Activated CD4-positive, alpha-beta memory T cell treated with anti-CD3 and anti-CD28 coated beads, Interleukin-2, amount 10 ng/mL, durations not matched to agents 7 days and 5 days (primary cell): ENCODE results near the gene ZNF391. TPM values are rescaled to one million over a fixed set of nuclear protein-coding genes. Genes with fewer than 3 reads are reported as not detected.
"Not testable (repeated sequence)": the region's sequence is repeated elsewhere in the genome, so short reads cannot be mapped to it uniquely, and the experiment has no call there.

Source experiments
- CTCF ChIA-PET: fragments of 350-600 bp; sonication (Branson Sonifier 250); formaldehyde crosslinking; loops from one replicate; lab custom pipeline; 2021; ENCODE audit warnings: antibody characterized with exemption, inconsistent platforms; lab: Charles Lee
- POLR2A ChIA-PET: fragments of 350-600 bp; sonication (Branson Sonifier 250); formaldehyde crosslinking; loops from one replicate; lab custom pipeline; 2021; ENCODE audit warnings: antibody characterized with exemption; lab: Charles Lee
- DNase-seq: peaks from one replicate; pipeline ENCODE4 v3.0.0-alpha.2; 2020
- H3K27ac Mint-ChIP-seq: one replicate; pipeline ENCODE4 v1.8.0; 2021; ENCODE audit warnings: mild to moderate bottlenecking, mixed read lengths
- H3K27me3 Mint-ChIP-seq: one replicate; pipeline ENCODE4 v1.8.0; 2021; ENCODE audit warnings: mixed read lengths
- H3K36me3 Mint-ChIP-seq: one replicate; pipeline ENCODE4 v1.8.0; 2021; ENCODE audit warnings: low read depth, mixed read lengths
- H3K4me1 Mint-ChIP-seq: one replicate; pipeline ENCODE4 v1.8.0; 2021; ENCODE audit warnings: mixed read lengths
- H3K4me3 Mint-ChIP-seq: one replicate; pipeline ENCODE4 v1.8.0; 2021; ENCODE audit warnings: mild to moderate bottlenecking, mixed read lengths
- H3K9me3 Mint-ChIP-seq: one replicate; pipeline ENCODE4 v1.8.0; 2021; ENCODE audit warnings: mixed read lengths
- total RNA-seq, 2 experiments: library from RNA; stranded (reverse); gene quantifications; one replicate each; pipeline ENCODE4 v1.2.3, GENCODE V29; 2021

The ZNF391 gene
- total RNA-seq, 2 experiments from 2014 or later: 1.3 to 1.6 TPM

DNA sequence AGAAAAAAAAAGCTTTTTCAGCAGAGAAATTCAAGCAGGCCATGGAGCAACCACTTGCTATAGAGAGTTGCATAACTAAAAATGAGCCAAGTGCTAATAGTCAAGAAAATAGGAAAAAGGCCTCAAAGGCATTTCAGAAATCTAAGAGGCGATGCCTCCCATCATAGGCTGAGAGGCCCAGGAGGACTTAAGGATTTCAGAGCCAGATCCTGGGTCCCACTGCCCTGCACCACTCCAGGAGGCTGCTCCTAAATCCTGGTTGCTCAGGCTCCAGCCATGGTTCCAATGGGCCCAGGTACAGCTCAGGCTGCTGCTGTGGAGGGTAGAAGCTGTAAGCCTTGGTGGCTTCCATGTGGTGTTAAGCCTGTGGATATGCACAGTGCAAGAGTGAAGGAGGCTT, 5.5 kb downstream of the ZNF391 start:
- CTCF ChIA-PET: no interaction called here

DNA sequence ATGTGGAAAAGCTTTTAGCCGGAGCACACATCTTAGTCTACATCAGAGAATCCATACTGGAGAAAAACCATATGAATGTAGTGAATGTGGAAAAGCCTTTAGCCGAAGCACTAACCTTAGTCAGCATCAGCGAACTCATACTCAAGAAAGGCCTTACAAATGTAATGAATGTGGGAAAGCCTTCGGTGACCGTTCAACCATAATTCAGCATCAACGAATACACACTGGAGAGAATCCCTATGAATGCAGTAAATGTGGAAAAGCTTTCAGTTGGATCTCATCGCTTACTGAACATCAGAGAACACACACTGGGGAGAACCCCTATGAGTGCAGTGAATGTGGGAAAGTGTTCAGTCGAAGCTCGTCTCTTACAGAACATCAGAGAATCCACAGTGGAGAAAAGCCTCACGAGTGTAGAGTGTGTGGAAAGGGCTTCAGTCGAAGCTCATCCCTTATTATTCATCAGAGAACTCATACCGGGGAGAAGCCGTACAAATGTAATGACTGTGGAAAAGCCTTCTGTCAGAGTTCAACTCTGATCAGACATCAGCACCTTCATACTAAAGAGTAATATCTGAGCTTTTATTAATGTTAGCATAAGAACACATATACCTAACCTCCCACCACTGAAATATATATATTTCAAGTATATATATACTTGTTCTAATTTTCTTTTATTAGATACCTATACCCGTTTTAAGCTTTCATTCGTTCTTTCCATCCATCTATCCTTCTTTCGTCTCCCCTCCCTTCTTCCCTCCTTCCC, 12.5 kb downstream of the ZNF391 start:
- Mint-ChIP-seq H3K27ac (no peak overlapping the region), H3K27me3 (no peaks in the 10 kb centered on the region), H3K4me3 (no peak overlapping the region), H3K4me1 (no peaks in the 10 kb centered on the region), H3K36me3 (peaks cover 36% of the 10 kb centered on the region), H3K9me3 (peaks cover 55% of the 10 kb centered on the region)
- DNase-seq: no peak
- ChIA-PET POLR2A (no interaction called here), CTCF (no interaction called here)

More for the DNA sequence above, 5.5 kb downstream of the ZNF391 start:
- no peak for DNase-seq
- H3K4me1 Mint-ChIP-seq: peaks cover 6% of the 10 kb centered on the region
- H3K36me3 Mint-ChIP-seq: peaks cover 7% of the 10 kb centered on the region
- no peak overlapping the region for H3K27ac Mint-ChIP-seq
- no peak overlapping the region for H3K4me3 Mint-ChIP-seq
- H3K9me3 Mint-ChIP-seq: peaks cover 6% of the 10 kb centered on the region
- POLR2A ChIA-PET: no interaction called here
- no peaks in the 10 kb centered on the region for H3K27me3 Mint-ChIP-seq

DNA sequence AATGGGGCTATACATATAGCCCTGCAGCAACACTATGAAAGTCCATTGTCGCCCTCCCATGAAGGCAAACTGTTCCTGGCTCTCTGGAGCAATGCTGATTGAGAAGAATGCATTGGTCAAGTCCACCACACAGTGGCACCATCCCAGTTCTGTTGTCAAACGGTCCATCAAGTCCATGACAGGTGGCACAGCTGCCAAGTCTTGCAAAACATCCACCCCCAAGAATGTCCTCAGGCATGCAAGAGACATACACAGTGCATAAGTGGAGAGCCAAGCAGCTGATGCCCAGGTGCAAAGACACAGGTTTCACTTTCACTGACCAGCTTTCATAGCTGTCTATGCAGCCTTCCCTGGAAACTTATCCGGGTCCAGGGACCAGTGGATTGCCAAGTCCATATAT, 17.5 kb downstream of the ZNF391 start:
- H3K9me3 Mint-ChIP-seq: peaks cover 47% of the 10 kb centered on the region
- ChIA-PET POLR2A (no interaction called here), CTCF (no interaction called here)
- no peak overlapping the region for H3K27ac Mint-ChIP-seq
- peaks cover 10% of the 10 kb centered on the region for H3K36me3 Mint-ChIP-seq
- H3K27me3 Mint-ChIP-seq: no peaks in the 10 kb centered on the region
- no peaks in the 10 kb centered on the region for H3K4me1 Mint-ChIP-seq
- DNase-seq: no peak
- H3K4me3 Mint-ChIP-seq: no peak overlapping the region

DNA sequence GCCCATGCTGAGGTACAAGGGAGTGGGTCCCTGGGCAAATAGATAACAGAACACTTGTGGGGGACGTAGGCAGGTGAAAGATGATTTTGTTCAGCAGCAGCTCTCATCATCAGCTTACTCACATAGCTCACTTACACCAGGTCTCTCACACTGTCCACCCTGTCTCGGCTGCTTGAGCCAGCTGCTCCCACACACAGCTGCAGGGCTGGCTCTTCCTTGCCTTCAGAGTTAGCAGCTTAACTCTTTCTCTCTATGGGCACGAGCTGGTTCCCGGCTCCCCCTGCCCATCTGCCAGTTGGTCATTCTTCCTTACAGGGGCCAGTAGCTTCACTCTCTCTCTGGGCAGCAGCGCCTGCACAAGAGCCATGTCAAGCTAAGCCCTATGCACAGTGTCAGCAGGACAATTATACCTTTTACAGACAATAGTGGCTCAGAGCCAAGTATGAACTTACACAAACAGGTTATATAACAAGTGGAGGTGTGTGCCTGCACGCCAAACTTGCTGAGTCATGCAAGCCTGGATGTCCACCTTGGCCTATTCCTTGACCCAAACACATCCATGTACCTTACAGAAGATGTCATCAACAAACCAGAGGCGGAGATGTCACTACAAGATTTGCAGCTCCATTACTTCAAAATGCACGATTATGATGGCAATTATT, 18.7 kb downstream of the ZNF391 start:
- ChIA-PET CTCF (no interaction called here), POLR2A (no interaction called here)
- no peak overlapping the region for H3K4me3 Mint-ChIP-seq
- no peak overlapping the region for H3K27ac Mint-ChIP-seq
- peaks cover 3% of the 10 kb centered on the region for H3K36me3 Mint-ChIP-seq
- H3K9me3 Mint-ChIP-seq: peaks cover 42% of the 10 kb centered on the region
- H3K27me3 Mint-ChIP-seq: no peaks in the 10 kb centered on the region
- no peak for DNase-seq
- no peaks in the 10 kb centered on the region for H3K4me1 Mint-ChIP-seq

DNA sequence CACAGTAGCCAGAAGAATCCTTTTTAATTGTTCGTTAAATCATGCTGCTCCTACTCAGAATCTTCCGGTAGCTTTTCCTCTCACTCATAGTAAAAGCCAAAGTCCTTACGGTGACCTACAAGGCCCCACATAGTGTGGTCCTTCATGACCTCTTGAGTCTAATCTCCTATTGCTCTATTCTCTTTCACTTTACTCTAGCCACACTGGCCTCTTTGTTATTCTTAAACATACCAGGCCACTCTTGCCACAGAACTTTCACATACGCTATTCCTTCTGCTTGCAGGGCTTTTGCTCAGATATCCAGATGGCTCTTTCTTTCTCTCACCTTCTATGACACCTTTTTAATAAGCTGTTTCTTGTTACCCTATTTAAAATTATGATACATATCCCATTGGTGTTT, 25.7 kb downstream of the ZNF391 start:
- ChIA-PET CTCF (no interaction called here), POLR2A (no interaction called here)
- Mint-ChIP-seq H3K9me3 (peaks cover 14% of the 10 kb centered on the region), H3K27me3 (peaks cover 3% of the 10 kb centered on the region), H3K4me1 (no peaks in the 10 kb centered on the region), H3K4me3 (no peak overlapping the region), H3K27ac (no peak overlapping the region), H3K36me3 (no peaks in the 10 kb centered on the region)
- no peak for DNase-seq

DNA sequence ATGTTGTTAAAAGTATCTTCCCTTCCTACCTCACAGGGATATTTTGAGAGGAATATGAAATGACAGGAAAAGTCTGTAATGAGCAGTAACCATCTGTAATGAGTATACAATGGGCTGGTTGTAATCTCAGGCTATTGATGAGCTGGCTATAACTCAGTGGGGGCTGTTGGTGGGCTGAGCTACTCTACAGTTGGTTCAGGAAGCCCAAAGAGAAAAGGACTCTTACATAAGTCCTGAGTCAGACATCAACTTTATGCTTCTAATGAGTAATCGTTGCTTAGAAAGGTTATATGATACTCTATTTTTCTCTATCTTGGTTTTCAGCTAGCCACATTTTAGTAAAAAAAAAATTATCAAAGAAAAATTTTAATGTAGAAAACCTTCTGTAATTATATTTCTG, 26.4 kb downstream of the ZNF391 start:
- Mint-ChIP-seq H3K36me3 (no peaks in the 10 kb centered on the region), H3K4me1 (no peaks in the 10 kb centered on the region), H3K9me3 (peaks cover 17% of the 10 kb centered on the region), H3K27ac (no peak overlapping the region), H3K27me3 (peaks cover 6% of the 10 kb centered on the region), H3K4me3 (no peak overlapping the region)
- no peak for DNase-seq
- ChIA-PET CTCF (no interaction called here), POLR2A (no interaction called here)

DNA sequence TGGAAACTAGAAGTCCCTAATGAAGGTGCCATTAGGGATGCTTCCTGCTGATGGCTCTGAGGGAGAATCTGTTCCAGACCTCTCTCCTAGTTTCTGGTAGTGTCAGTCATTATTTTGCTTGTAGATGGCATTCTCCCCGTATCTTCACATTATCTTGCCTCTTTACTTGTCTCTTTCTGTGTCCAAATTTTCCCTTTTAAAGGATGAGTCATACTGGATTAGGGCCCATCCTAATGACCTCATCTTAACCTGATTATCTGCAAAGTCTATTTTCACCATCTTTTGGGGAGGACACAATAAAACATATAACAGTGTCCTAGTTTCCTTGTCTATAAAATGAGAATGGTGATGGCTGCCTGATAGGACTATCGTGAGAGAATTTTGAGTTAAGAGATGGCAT, 27.3 kb downstream of the ZNF391 start:
- peaks cover 8% of the 10 kb centered on the region for H3K27me3 Mint-ChIP-seq
- H3K27ac Mint-ChIP-seq: no peak overlapping the region
- POLR2A ChIA-PET: no interaction called here
- peaks cover 14% of the 10 kb centered on the region for H3K9me3 Mint-ChIP-seq
- H3K4me1 Mint-ChIP-seq: no peaks in the 10 kb centered on the region
- H3K36me3 Mint-ChIP-seq: no peaks in the 10 kb centered on the region
- no peak for DNase-seq
- no peak overlapping the region for H3K4me3 Mint-ChIP-seq
- CTCF ChIA-PET: no interaction called here

DNA sequence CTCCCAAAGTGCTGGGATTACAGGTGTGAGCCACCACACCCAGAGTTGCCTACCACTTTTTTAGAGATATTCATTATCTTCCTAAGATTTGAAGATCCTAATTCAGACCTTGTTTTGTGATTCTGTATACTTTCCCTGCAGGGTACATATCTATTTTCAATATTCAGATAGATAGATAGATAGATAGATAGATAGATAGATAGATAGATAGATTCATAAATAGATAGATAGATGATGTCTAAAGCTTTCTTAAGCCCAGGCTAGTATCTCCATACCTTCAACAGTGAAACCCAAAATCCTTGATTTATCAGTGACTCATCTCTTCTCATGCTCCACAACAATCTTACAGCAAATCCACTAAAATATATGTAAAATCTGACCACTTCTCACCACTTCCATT, 30.8 kb downstream of the ZNF391 start:
- DNase-seq: no peak
- H3K9me3 Mint-ChIP-seq: peaks cover 21% of the 10 kb centered on the region
- ChIA-PET POLR2A (no interaction called here), CTCF (no interaction called here)
- H3K36me3 Mint-ChIP-seq: no peaks in the 10 kb centered on the region
- peaks cover 8% of the 10 kb centered on the region for H3K27me3 Mint-ChIP-seq
- no peaks in the 10 kb centered on the region for H3K4me1 Mint-ChIP-seq
- no peak overlapping the region for H3K27ac Mint-ChIP-seq
- H3K4me3 Mint-ChIP-seq: no peak overlapping the region

DNA sequence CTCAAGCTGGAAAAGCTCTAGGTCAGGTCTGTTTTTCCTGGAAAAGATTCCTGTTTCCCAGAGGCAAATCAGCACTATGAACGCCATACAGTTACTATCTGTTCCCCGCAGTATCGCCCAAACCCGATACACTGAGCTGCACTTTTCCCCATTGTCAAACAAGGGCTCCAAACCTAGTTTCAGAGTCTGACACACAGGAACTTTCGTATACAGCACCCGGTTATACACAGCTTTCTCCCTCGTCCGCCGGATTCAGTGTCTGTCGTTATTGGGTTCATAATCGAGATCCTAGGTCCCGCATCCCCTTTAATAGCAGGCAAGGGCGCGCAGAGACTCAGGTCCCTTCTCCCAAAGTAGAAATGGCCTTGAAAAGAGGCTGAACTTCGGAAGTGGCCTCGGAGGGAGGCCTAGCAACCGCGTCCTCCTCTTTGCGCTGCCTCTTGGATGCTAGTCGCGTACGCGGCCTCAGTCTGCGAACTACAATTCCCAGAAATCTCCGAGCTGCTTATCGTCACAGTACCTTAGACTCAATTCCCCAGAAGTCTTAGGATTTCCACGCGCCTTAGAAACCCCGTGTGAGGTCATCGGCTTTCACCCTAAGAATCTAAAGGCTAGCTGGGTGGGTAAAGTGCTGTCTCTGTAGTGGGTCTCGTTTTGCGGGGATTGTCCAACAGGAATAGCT, 34.2 kb downstream of the ZNF391 start:
- H3K4me1 Mint-ChIP-seq: no peaks in the 10 kb centered on the region
- H3K27ac Mint-ChIP-seq: no peak overlapping the region
- ChIA-PET CTCF (no interaction called here), POLR2A (no interaction called here)
- H3K27me3 Mint-ChIP-seq: peaks cover 5% of the 10 kb centered on the region
- peaks cover 19% of the 10 kb centered on the region for H3K9me3 Mint-ChIP-seq
- DNase-seq: no peak
- no peak overlapping the region for H3K4me3 Mint-ChIP-seq
- no peaks in the 10 kb centered on the region for H3K36me3 Mint-ChIP-seq

DNA sequence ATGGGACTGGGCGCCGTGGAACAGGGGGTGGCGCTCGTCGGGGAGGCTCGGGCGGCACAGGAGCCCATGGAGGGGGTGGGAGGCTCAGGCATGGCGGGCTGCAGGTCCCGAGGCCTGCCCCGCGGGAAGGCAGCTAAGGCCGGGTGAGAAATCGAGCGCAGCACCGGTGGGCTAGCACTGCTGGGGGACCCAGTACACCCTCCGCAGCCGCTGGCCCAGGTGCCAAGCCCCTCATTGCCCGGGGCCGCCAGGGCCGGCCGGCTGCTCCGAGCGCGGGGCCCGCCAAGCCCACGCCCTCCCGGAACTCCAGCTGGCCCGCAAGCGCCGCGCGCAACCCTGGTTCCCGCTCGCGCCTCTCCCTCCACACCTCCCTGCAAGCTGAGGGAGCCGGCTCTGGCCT, 36.3 kb downstream of the ZNF391 start:
- H3K27ac Mint-ChIP-seq, H3K36me3 Mint-ChIP-seq, H3K4me1 Mint-ChIP-seq, DNase-seq, H3K4me3 Mint-ChIP-seq, POLR2A ChIA-PET, CTCF ChIA-PET, H3K27me3 Mint-ChIP-seq: not testable (repeated sequence)
- H3K9me3 Mint-ChIP-seq: peaks cover 18% of the 10 kb centered on the region

DNA sequence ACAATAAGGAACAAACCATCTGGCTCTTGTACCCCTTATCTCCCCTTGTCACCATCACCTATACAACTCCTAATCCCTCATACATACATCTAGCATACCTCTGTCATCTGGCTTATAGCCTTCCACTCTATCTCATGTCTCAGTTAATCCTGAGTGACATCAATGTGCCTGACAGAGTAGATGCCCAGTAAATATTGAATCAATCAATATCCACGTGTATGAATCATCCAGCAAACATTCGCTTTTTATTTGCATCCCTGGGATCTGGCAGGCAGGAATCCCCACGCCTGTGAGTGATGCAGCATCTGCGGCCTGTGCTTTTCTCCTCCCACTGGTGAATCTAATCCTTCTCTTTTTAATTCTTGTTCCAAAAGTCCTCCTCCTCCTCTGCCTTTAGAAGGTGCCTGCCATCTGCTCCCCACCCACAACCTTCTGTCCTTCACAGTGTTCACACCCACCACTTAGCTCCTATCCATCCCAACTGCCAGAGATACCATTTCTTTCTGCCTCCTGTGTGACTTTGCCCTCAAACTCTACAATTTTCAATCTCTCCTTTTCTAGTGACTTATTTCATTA, 37.6 kb downstream of the ZNF391 start:
- no peak overlapping the region for H3K27ac Mint-ChIP-seq
- no peaks in the 10 kb centered on the region for H3K27me3 Mint-ChIP-seq
- CTCF ChIA-PET: no interaction called here
- H3K9me3 Mint-ChIP-seq: peaks cover 16% of the 10 kb centered on the region
- peaks cover 7% of the 10 kb centered on the region for H3K4me1 Mint-ChIP-seq
- DNase-seq: no peak
- no peak overlapping the region for H3K4me3 Mint-ChIP-seq
- POLR2A ChIA-PET: no interaction called here
- no peaks in the 10 kb centered on the region for H3K36me3 Mint-ChIP-seq

DNA sequence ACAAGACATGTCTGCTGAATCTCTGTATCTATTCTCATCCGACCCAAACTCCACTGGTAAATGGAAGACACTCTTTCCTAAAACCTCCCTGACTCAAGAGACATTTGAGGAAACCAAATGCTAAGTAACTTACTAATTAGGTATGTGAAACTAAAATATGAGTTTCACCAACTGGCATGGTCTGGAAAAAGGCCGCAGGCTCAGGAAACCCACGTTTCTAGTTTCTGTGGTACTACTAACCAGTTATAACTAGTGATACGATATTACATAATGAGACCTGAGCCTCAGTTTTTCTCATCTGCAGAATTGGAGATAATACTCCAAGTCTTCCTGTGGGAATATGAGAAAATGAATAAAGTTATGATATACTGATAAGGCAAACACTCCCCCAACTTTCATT, 39.9 kb downstream of the ZNF391 start:
- no peak for DNase-seq
- Mint-ChIP-seq H3K27ac (no peak overlapping the region), H3K36me3 (no peaks in the 10 kb centered on the region), H3K4me1 (peaks cover 7% of the 10 kb centered on the region), H3K27me3 (peaks cover 2% of the 10 kb centered on the region), H3K9me3 (peaks cover 7% of the 10 kb centered on the region), H3K4me3 (no peak overlapping the region)
- CTCF ChIA-PET: no interaction called here
- POLR2A ChIA-PET: no interaction called here

DNA sequence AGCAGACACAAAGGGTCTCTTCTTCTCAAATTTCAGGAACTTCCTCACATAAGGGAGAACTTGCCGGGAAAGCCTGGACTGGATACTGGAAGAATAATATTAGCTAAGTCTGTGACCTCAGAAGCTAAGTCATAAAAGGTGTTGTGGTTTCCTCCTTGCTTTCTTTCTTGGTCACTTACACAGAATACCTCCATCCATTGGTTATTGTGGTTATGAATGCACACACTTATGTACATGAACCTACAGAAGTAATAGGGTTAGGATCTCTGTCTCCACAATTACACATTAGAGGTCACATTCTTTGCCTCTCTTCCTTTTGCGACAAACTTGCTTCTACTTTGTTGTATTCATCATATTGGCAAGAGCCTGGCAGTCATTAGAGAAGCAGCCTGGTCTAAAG, 40.4 kb downstream of the ZNF391 start:
- Mint-ChIP-seq H3K4me1 (peaks cover 7% of the 10 kb centered on the region), H3K27me3 (peaks cover 2% of the 10 kb centered on the region), H3K4me3 (no peak overlapping the region), H3K36me3 (no peaks in the 10 kb centered on the region), H3K27ac (no peak overlapping the region), H3K9me3 (peaks cover 9% of the 10 kb centered on the region)
- ChIA-PET CTCF (no interaction called here), POLR2A (no interaction called here)
- DNase-seq: no peak
